WTC11 (cell line): ENCODE results near the gene FBXO21. TPM values are rescaled to one million over a fixed set of nuclear protein-coding genes. Genes with fewer than 3 reads are reported as not detected.

Source experiments
- ATAC-seq: fragments of 200-7000 bp; cut with Tn5 transposase; 2 replicates; pipeline ENCODE4 v1.10.0; 2021; ENCODE audit warnings: mild to moderate bottlenecking, moderate library complexity
- CTCF ChIA-PET: fragments of 300-600 bp; sonication (Branson Sonifier 250); formaldehyde crosslinking; loops from one replicate; lab custom pipeline; 2021; ENCODE audit warnings: antibody characterized with exemption; lab: Charles Lee
- POLR2A ChIA-PET: fragments of 350-600 bp; sonication (Branson Sonifier 250); formaldehyde crosslinking; loops from one replicate; lab custom pipeline; 2021; ENCODE audit warnings: antibody characterized with exemption; lab: Charles Lee
- DNase-seq: peaks from one replicate; pipeline ENCODE4 v3.0.0; 2021; ENCODE audit warnings: low spot score
- H3K27ac Mint-ChIP-seq: 2 replicates; pipeline ENCODE4 v1.8.0; 2021; ENCODE audit warnings: mixed read lengths
- H3K27me3 Mint-ChIP-seq: 2 replicates; pipeline ENCODE4 v1.8.0; 2021; ENCODE audit warnings: low read depth, mild to moderate bottlenecking, moderate library complexity, mixed read lengths
- H3K36me3 Mint-ChIP-seq: 2 replicates; pipeline ENCODE4 v1.8.0; 2021; ENCODE audit warnings: mixed read lengths
- H3K4me1 Mint-ChIP-seq: 2 replicates; pipeline ENCODE4 v1.8.0; 2022; ENCODE audit warnings: mixed read lengths
- H3K4me3 Mint-ChIP-seq: 2 replicates; pipeline ENCODE4 v1.8.0; 2021; ENCODE audit warnings: mild to moderate bottlenecking, moderate library complexity, mixed read lengths
- H3K9me3 Mint-ChIP-seq: 2 replicates; pipeline ENCODE4 v1.8.0; 2021; ENCODE audit warnings: mixed read lengths
- AFF4 ChIP-seq: sonication (generic); formaldehyde crosslinking; IDR thresholded peaks from 2 replicates; pipeline ENCODE4 v1.8.1; 2023; ENCODE audit warnings: mild to moderate bottlenecking, missing genetic modification reagents, borderline replicate concordance
- ATF3 ChIP-seq: sonication (generic); formaldehyde crosslinking; conservative IDR thresholded peaks from 2 replicates; pipeline ENCODE4 v1.8.1; 2022; ENCODE audit warnings: mild to moderate bottlenecking, missing genetic modification reagents
- CBFB ChIP-seq: sonication (generic); formaldehyde crosslinking; IDR thresholded peaks from 2 replicates; pipeline ENCODE4 v1.8.1; 2022; ENCODE audit warnings: mild to moderate bottlenecking, low read depth, missing genetic modification reagents
- CREB1 ChIP-seq: sonication (generic); formaldehyde crosslinking; IDR thresholded peaks from 2 replicates; pipeline ENCODE4 v1.8.0; 2023; ENCODE audit warnings: mild to moderate bottlenecking, missing genetic modification reagents
- EMX1 ChIP-seq: fragments of 250-450 bp; sonication (Bioruptor Pico); IDR thresholded peaks from 2 replicates; pipeline ENCODE4 v1.8.0; 2021; ENCODE audit warnings: mild to moderate bottlenecking
- FOXP1 ChIP-seq: sonication (generic); formaldehyde crosslinking; IDR thresholded peaks from 2 replicates; pipeline ENCODE4 v1.8.0; 2022; ENCODE audit warnings: missing genetic modification reagents, mild to moderate bottlenecking, moderate library complexity, borderline replicate concordance
- GABPB1 ChIP-seq: sonication (generic); formaldehyde crosslinking; IDR thresholded peaks from 2 replicates; pipeline ENCODE4 v1.8.1; 2023; ENCODE audit warnings: mild to moderate bottlenecking, missing genetic modification reagents
- GTF2I ChIP-seq: fragments of 250-450 bp; sonication (Bioruptor Pico); conservative IDR thresholded peaks from 2 replicates; pipeline ENCODE4 v1.4.0; 2021; ENCODE audit warnings: mild to moderate bottlenecking
- HMGA2 ChIP-seq: fragments of 250-450 bp; sonication (Bioruptor Pico); IDR thresholded peaks from 2 replicates; pipeline ENCODE4 v1.4.0; 2021; ENCODE audit warnings: mild to moderate bottlenecking, moderate library complexity
- HMGXB4 ChIP-seq: sonication (generic); formaldehyde crosslinking; IDR thresholded peaks from 2 replicates; pipeline ENCODE4 v1.8.1; 2023; ENCODE audit warnings: mild to moderate bottlenecking, moderate library complexity, missing genetic modification reagents
- IRF2 ChIP-seq: sonication (generic); formaldehyde crosslinking; IDR thresholded peaks from 2 replicates; pipeline ENCODE4 v1.8.0; 2022; ENCODE audit warnings: low read depth, missing genetic modification reagents, borderline replicate concordance
- JUN ChIP-seq: sonication (generic); formaldehyde crosslinking; IDR thresholded peaks from 2 replicates; pipeline ENCODE4 v1.8.0; 2023; ENCODE audit warnings: mild to moderate bottlenecking, missing genetic modification reagents
- KAT7 ChIP-seq: sonication (generic); formaldehyde crosslinking; IDR thresholded peaks from 2 replicates; pipeline ENCODE4 v1.8.1; 2023; ENCODE audit warnings: missing genetic modification reagents, mild to moderate bottlenecking, borderline replicate concordance
- MXD4 ChIP-seq: fragments of 250-450 bp; sonication (Bioruptor Pico); IDR thresholded peaks from 2 replicates; pipeline ENCODE4 v1.8.0; 2021; ENCODE audit warnings: mild to moderate bottlenecking, moderate library complexity, borderline replicate concordance
- NFATC4 ChIP-seq: fragments of 250-450 bp; sonication (Bioruptor Pico); IDR thresholded peaks from 2 replicates; pipeline ENCODE4 v1.9.0; 2021; ENCODE audit warnings: mild to moderate bottlenecking
- NFYB ChIP-seq: sonication (generic); formaldehyde crosslinking; conservative IDR thresholded peaks from 2 replicates; pipeline ENCODE4 v1.8.0; 2022; ENCODE audit warnings: low read depth, missing genetic modification reagents
- NR3C1 ChIP-seq: sonication (generic); formaldehyde crosslinking; conservative IDR thresholded peaks from 2 replicates; pipeline ENCODE4 v1.8.1; 2023; ENCODE audit warnings: low read depth, mild to moderate bottlenecking, missing genetic modification reagents
- RORB ChIP-seq: fragments of 250-450 bp; sonication (Bioruptor Pico); IDR thresholded peaks from 2 replicates; pipeline ENCODE4 v1.9.0; 2021; ENCODE audit warnings: mild to moderate bottlenecking
- SP1 ChIP-seq: sonication (generic); formaldehyde crosslinking; conservative IDR thresholded peaks from 2 replicates; pipeline ENCODE4 v1.8.1; 2022; ENCODE audit warnings: missing genetic modification reagents
- TEAD1 ChIP-seq: sonication (generic); formaldehyde crosslinking; IDR thresholded peaks from 2 replicates; pipeline ENCODE4 v1.8.0; 2022; ENCODE audit warnings: mild to moderate bottlenecking, missing genetic modification reagents
- TEAD4 ChIP-seq: sonication (generic); formaldehyde crosslinking; IDR thresholded peaks from 2 replicates; pipeline ENCODE4 v1.8.0; 2022; ENCODE audit warnings: mild to moderate bottlenecking, missing genetic modification reagents
- TP53 ChIP-seq: sonication (generic); formaldehyde crosslinking; IDR thresholded peaks from 2 replicates; pipeline ENCODE4 v1.8.1; 2023; ENCODE audit warnings: mild to moderate bottlenecking, missing genetic modification reagents
- total RNA-seq: library from RNA; stranded (reverse); gene quantifications from 3 replicates; pipeline ENCODE4 v1.2.3, GENCODE V29; 2021
- TF ChIP-seq, protein P1 (sequence below): sonication (generic); formaldehyde crosslinking; IDR thresholded peaks from 2 replicates; pipeline ENCODE4 v1.8.0; 2022; ENCODE audit warnings: mild to moderate bottlenecking, missing genetic modification reagents
- TF ChIP-seq, protein P2 (sequence below): fragments of 250-450 bp; sonication (Bioruptor Pico); conservative IDR thresholded peaks from 2 replicates; pipeline ENCODE4 v1.9.0; 2021; ENCODE audit warnings: mild to moderate bottlenecking
- TF ChIP-seq, protein P3 (sequence below): sonication (generic); formaldehyde crosslinking; IDR thresholded peaks from 2 replicates; pipeline ENCODE4 v1.8.0; 2023; ENCODE audit warnings: missing genetic modification reagents

The FBXO21 gene
- total RNA-seq, 1 experiment from 2014 or later, result 60.3 TPM

DNA sequence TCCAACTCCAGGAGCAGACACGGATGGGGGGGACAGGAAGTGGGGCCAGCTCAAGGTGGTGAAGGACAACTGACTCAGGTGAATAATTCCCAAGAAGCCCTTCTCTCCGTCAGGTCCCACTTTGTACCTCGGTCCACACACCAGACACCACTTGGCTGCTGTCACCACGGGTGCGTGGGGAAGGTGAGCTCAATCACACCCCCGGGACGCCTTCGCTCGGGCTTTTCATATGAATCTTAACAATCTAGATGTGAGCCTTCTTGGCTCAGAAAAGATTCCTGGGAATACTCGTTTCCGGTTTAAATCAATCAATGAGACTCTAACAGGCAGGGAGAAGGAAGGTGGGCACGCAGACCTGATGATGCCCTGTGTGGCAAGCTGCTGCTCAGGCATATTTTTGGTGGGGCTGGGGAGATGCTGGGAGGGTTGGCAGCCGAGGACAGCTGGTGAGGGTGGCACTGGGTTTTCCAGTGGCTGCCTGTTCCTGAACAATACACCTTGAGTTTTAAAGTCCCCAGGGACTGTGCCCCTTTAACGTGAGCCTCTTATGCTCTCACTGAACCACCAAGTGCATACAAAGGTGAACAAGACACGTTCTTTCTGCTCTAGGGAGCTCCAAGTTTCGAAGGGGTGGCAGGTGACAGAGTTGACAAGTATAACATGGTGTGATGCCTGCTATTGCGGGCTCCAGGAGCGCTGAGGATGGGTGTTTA lies 96.2 kb downstream of the FBXO21 start:
- Mint-ChIP-seq H3K4me3 (no peak overlapping the region), H3K9me3 (peaks cover 14% of the 10 kb centered on the region), H3K4me1 (peaks cover 10% of the 10 kb centered on the region), H3K36me3 (peaks cover 11% of the 10 kb centered on the region), H3K27ac (peak overlapping the region; percentile 42; the same call in 1 of the 2 replicates), H3K27me3 (peaks cover 19% of the 10 kb centered on the region)
- DNase-seq (no peak), ATAC-seq (no peak)
- no peak for TF ChIP-seq CREB1
- TF ChIP-seq, protein P1, sequence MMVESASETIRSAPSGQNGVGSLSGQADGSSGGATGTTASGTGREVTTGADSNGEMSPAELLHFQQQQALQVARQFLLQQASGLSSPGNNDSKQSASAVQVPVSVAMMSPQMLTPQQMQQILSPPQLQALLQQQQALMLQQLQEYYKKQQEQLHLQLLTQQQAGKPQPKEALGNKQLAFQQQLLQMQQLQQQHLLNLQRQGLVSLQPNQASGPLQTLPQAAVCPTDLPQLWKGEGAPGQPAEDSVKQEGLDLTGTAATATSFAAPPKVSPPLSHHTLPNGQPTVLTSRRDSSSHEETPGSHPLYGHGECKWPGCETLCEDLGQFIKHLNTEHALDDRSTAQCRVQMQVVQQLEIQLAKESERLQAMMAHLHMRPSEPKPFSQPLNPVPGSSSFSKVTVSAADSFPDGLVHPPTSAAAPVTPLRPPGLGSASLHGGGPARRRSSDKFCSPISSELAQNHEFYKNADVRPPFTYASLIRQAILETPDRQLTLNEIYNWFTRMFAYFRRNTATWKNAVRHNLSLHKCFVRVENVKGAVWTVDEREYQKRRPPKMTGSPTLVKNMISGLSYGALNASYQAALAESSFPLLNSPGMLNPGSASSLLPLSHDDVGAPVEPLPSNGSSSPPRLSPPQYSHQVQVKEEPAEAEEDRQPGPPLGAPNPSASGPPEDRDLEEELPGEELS (CRISPR knock-in tag), result no peak
- no peak for TF ChIP-seq JUN (CRISPR knock-in tag)
- TF ChIP-seq TEAD4 (CRISPR knock-in tag), result no peak
- TF ChIP-seq RORB (CRISPR knock-in tag), result no peak
- no peak for TF ChIP-seq NR3C1 (CRISPR knock-in tag)
- no peak for TF ChIP-seq CBFB (CRISPR knock-in tag)
- TF ChIP-seq IRF2 (CRISPR knock-in tag), result no peak
- TF ChIP-seq GTF2I (CRISPR knock-in tag), result no peak
- no peak for TF ChIP-seq TP53 (CRISPR knock-in tag)
- no peak for TF ChIP-seq NFYB (CRISPR knock-in tag)
- no peak for TF ChIP-seq NFATC4 (CRISPR knock-in tag)
- no peak for TF ChIP-seq GABPB1 (CRISPR knock-in tag)
- TF ChIP-seq SP1 (CRISPR knock-in tag), result no peak
- TF ChIP-seq MXD4 (CRISPR knock-in tag), result no peak
- no peak for TF ChIP-seq AFF4
- TF ChIP-seq, protein P2, sequence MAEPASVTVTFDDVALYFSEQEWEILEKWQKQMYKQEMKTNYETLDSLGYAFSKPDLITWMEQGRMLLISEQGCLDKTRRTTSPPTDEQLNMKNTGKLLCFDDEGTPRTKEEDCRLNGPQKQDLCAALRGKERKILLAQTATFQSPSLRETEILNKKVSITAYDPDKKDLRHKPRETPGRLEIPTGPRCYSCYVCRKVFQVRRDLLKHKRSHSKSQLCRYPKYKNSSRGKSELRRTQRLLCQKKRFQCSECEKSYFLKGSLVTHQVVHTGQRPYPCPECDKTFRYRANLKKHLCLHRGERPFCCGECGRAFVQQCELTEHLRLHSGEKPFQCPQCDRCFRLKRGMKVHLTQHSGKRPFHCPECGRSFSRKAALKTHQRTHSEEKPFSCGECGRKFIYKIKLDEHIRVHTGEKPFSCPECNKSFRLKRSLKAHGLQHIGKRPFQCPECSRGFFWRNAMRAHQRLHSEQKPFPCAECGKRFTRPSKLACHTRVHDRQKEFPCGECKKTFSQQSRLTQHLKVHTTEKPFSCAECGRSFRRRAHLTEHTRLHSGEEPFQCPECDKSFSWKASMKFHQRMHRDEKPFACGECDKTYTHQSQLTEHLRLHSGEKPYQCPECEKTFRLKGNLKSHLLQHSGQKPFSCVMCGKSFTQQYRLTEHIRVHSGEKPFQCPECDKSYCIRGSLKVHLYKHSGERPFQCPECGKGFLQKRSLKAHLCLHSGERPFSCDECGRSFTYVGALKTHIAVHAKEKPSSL (CRISPR knock-in tag), result no peak
- no peak for TF ChIP-seq KAT7 (CRISPR knock-in tag)
- no peak for TF ChIP-seq EMX1 (CRISPR knock-in tag)
- ChIA-PET POLR2A (no interaction called here), CTCF (interaction anchor here (0.6 to 0.8 kb wide), 2 partner anchors 12 to 736 kb away, joined by 3 read pairs; no protein-coding TSS in a partner anchor)

- Mint-ChIP-seq H3K27ac (no peak overlapping the region), H3K4me3 (no peak overlapping the region), H3K4me1 (peaks cover 10% of the 10 kb centered on the region), H3K9me3 (peaks cover 16% of the 10 kb centered on the region), H3K36me3 (peaks cover 12% of the 10 kb centered on the region), H3K27me3 (peaks cover 15% of the 10 kb centered on the region)
- CTCF ChIA-PET, result interaction anchor here (0.6 to 0.8 kb wide), 2 partner anchors 13 to 737 kb away, joined by 3 read pairs; no protein-coding TSS in a partner anchor
- DNase-seq (no peak), ATAC-seq (no peak)
- POLR2A ChIA-PET, result no interaction called here
- TF ChIP-seq ATF3 (CRISPR knock-in tag) (no peak), NFATC4 (CRISPR knock-in tag) (no peak), FOXP1 (CRISPR knock-in tag) (no peak), HMGXB4 (CRISPR knock-in tag) (no peak), HMGA2 (CRISPR knock-in tag) (no peak), TP53 (CRISPR knock-in tag) (no peak), TEAD1 (CRISPR knock-in tag) (no peak)
- TF ChIP-seq, protein P3, sequence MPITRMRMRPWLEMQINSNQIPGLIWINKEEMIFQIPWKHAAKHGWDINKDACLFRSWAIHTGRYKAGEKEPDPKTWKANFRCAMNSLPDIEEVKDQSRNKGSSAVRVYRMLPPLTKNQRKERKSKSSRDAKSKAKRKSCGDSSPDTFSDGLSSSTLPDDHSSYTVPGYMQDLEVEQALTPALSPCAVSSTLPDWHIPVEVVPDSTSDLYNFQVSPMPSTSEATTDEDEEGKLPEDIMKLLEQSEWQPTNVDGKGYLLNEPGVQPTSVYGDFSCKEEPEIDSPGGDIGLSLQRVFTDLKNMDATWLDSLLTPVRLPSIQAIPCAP, result no peak
Measured at GRCh38 chr12:117093431-117093830, 96.8 kb downstream of the FBXO21 start.
